WTC11 (cell line): ENCODE data around the gene OR2AT4. TPM values are rescaled to one million over a fixed set of nuclear protein-coding genes. Genes with fewer than 3 reads are reported as not detected.

Source experiments
- ATAC-seq: fragments of 200-7000 bp; cut with Tn5 transposase; 2 replicates; pipeline ENCODE4 v1.10.0; 2021; ENCODE audit warnings: mild to moderate bottlenecking, moderate library complexity
- CTCF ChIA-PET: fragments of 300-600 bp; sonication (Branson Sonifier 250); formaldehyde crosslinking; loops from one replicate; lab custom pipeline; 2021; ENCODE audit warnings: antibody characterized with exemption; lab: Charles Lee
- POLR2A ChIA-PET: fragments of 350-600 bp; sonication (Branson Sonifier 250); formaldehyde crosslinking; loops from one replicate; lab custom pipeline; 2021; ENCODE audit warnings: antibody characterized with exemption; lab: Charles Lee
- DNase-seq: peaks from one replicate; pipeline ENCODE4 v3.0.0; 2021; ENCODE audit warnings: low spot score
- H3K27ac Mint-ChIP-seq: 2 replicates; pipeline ENCODE4 v1.8.0; 2021; ENCODE audit warnings: mixed read lengths
- H3K27me3 Mint-ChIP-seq: 2 replicates; pipeline ENCODE4 v1.8.0; 2021; ENCODE audit warnings: low read depth, mild to moderate bottlenecking, moderate library complexity, mixed read lengths
- H3K36me3 Mint-ChIP-seq: 2 replicates; pipeline ENCODE4 v1.8.0; 2021; ENCODE audit warnings: mixed read lengths
- H3K4me1 Mint-ChIP-seq: 2 replicates; pipeline ENCODE4 v1.8.0; 2022; ENCODE audit warnings: mixed read lengths
- H3K4me3 Mint-ChIP-seq: 2 replicates; pipeline ENCODE4 v1.8.0; 2021; ENCODE audit warnings: mild to moderate bottlenecking, moderate library complexity, mixed read lengths
- H3K9me3 Mint-ChIP-seq: 2 replicates; pipeline ENCODE4 v1.8.0; 2021; ENCODE audit warnings: mixed read lengths
- ARID4B ChIP-seq: sonication (generic); formaldehyde crosslinking; IDR thresholded peaks from 2 replicates; pipeline ENCODE4 v1.8.0; 2023; ENCODE audit warnings: missing genetic modification reagents, mild to moderate bottlenecking, borderline replicate concordance
- ATF3 ChIP-seq: sonication (generic); formaldehyde crosslinking; conservative IDR thresholded peaks from 2 replicates; pipeline ENCODE4 v1.8.1; 2022; ENCODE audit warnings: mild to moderate bottlenecking, missing genetic modification reagents
- CREB1 ChIP-seq: sonication (generic); formaldehyde crosslinking; IDR thresholded peaks from 2 replicates; pipeline ENCODE4 v1.8.0; 2023; ENCODE audit warnings: mild to moderate bottlenecking, missing genetic modification reagents
- E2F1 ChIP-seq: sonication (generic); formaldehyde crosslinking; IDR thresholded peaks from 2 replicates; pipeline ENCODE4 v1.8.0; 2022; ENCODE audit warnings: mild to moderate bottlenecking, missing genetic modification reagents
- FOXJ3 ChIP-seq: sonication (generic); formaldehyde crosslinking; IDR thresholded peaks from 2 replicates; pipeline ENCODE4 v1.9.0; 2021; ENCODE audit warnings: missing genetic modification reagents, mild to moderate bottlenecking, borderline replicate concordance
- IRF2 ChIP-seq: sonication (generic); formaldehyde crosslinking; IDR thresholded peaks from 2 replicates; pipeline ENCODE4 v1.8.0; 2022; ENCODE audit warnings: low read depth, missing genetic modification reagents, borderline replicate concordance
- NR1H2 ChIP-seq: sonication (generic); formaldehyde crosslinking; IDR thresholded peaks from 2 replicates; pipeline ENCODE4 v1.9.0; 2021; ENCODE audit warnings: mild to moderate bottlenecking, moderate library complexity, missing genetic modification reagents
- ZNF263 ChIP-seq: sonication (generic); formaldehyde crosslinking; IDR thresholded peaks from 2 replicates; pipeline ENCODE4 v1.8.1; 2022; ENCODE audit warnings: low read depth, mild to moderate bottlenecking, moderate library complexity, missing genetic modification reagents
- total RNA-seq: library from RNA; stranded (reverse); gene quantifications from 3 replicates; pipeline ENCODE4 v1.2.3, GENCODE V29; 2021
- TF ChIP-seq, protein P1 (sequence below): fragments of 250-450 bp; sonication (Bioruptor Pico); IDR thresholded peaks from 2 replicates; pipeline ENCODE4 v1.9.0; 2021; ENCODE audit warnings: mild to moderate bottlenecking, borderline replicate concordance
- TF ChIP-seq, protein P2 (sequence below): sonication (generic); formaldehyde crosslinking; IDR thresholded peaks from 2 replicates; pipeline ENCODE4 v1.8.0; 2022; ENCODE audit warnings: mild to moderate bottlenecking, missing genetic modification reagents
- TF ChIP-seq, protein P3 (sequence below): sonication (generic); formaldehyde crosslinking; IDR thresholded peaks from 2 replicates; pipeline ENCODE4 v1.8.1; 2022; ENCODE audit warnings: mild to moderate bottlenecking, moderate library complexity, missing genetic modification reagents

OR2AT4 gene
- total RNA-seq, 1 experiment from 2014 or later: not detected

DNA sequence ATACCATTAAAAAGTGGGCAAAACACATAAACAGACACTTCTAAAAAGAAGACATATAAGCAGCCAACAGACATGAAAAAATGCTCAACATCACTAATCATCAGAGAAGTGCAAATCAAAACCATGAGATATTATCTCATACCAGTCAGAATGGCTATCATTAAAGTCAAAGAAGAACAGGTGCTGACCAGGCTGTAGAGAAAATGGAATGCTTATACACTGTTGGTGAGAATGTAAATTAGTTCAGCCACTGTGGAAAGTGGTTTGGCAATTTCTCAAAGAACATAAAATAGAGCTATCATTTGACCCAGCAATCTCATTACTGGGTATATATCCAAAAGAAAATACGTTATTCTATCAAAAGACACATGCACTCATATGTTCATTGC, 13.5 kb downstream of the OR2AT4 start:
- DNase-seq: no peak
- CTCF ChIA-PET: no interaction called here
- Mint-ChIP-seq H3K9me3 (no peaks in the 10 kb centered on the region), H3K4me1 (0 out of 2 replicates have a peak, but pooled peaks cover 3% of the 10 kb centered on the region), H3K4me3 (no peak overlapping the region), H3K27ac (no peak overlapping the region), H3K36me3 (no peaks in the 10 kb centered on the region), H3K27me3 (no peaks in the 10 kb centered on the region)
- TF ChIP-seq, protein P1, sequence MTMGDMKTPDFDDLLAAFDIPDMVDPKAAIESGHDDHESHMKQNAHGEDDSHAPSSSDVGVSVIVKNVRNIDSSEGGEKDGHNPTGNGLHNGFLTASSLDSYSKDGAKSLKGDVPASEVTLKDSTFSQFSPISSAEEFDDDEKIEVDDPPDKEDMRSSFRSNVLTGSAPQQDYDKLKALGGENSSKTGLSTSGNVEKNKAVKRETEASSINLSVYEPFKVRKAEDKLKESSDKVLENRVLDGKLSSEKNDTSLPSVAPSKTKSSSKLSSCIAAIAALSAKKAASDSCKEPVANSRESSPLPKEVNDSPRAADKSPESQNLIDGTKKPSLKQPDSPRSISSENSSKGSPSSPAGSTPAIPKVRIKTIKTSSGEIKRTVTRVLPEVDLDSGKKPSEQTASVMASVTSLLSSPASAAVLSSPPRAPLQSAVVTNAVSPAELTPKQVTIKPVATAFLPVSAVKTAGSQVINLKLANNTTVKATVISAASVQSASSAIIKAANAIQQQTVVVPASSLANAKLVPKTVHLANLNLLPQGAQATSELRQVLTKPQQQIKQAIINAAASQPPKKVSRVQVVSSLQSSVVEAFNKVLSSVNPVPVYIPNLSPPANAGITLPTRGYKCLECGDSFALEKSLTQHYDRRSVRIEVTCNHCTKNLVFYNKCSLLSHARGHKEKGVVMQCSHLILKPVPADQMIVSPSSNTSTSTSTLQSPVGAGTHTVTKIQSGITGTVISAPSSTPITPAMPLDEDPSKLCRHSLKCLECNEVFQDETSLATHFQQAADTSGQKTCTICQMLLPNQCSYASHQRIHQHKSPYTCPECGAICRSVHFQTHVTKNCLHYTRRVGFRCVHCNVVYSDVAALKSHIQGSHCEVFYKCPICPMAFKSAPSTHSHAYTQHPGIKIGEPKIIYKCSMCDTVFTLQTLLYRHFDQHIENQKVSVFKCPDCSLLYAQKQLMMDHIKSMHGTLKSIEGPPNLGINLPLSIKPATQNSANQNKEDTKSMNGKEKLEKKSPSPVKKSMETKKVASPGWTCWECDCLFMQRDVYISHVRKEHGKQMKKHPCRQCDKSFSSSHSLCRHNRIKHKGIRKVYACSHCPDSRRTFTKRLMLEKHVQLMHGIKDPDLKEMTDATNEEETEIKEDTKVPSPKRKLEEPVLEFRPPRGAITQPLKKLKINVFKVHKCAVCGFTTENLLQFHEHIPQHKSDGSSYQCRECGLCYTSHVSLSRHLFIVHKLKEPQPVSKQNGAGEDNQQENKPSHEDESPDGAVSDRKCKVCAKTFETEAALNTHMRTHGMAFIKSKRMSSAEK: no peak
- TF ChIP-seq IRF2 (CRISPR knock-in tag) (no peak), ZNF263 (CRISPR knock-in tag) (no peak), ATF3 (CRISPR knock-in tag) (no peak)
- TF ChIP-seq, protein P2, sequence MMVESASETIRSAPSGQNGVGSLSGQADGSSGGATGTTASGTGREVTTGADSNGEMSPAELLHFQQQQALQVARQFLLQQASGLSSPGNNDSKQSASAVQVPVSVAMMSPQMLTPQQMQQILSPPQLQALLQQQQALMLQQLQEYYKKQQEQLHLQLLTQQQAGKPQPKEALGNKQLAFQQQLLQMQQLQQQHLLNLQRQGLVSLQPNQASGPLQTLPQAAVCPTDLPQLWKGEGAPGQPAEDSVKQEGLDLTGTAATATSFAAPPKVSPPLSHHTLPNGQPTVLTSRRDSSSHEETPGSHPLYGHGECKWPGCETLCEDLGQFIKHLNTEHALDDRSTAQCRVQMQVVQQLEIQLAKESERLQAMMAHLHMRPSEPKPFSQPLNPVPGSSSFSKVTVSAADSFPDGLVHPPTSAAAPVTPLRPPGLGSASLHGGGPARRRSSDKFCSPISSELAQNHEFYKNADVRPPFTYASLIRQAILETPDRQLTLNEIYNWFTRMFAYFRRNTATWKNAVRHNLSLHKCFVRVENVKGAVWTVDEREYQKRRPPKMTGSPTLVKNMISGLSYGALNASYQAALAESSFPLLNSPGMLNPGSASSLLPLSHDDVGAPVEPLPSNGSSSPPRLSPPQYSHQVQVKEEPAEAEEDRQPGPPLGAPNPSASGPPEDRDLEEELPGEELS (CRISPR knock-in tag): no peak
- POLR2A ChIA-PET: no interaction called here
- ATAC-seq: no peak

DNA sequence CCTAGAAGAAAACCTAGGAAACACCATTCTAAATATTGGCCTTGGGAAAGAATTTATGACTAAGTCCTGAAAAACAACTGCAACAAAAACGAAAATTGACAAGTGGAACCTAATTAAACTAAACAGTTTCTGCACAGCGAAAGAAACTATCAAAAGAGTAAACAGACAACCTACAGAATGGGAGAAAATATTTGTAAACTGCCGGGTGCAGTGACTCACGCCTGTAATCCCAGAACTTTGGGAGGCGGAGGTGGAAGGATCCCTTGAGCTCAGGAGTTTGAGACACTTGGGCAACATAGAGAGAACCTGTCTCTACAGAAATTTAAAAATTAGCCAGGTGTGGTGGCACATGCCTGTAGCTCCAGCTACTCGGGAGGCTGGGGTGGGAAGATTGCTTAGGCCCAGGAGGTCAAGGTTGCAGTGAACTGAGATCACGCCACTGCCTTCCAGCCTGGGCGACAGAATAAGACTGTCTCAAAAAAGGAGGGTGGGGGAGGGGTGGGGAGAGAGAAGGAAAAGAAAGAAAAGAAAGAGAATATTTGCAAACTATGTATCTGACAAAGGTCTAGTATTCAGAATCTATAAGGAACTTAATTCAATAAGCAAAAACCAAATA, 14.0 kb downstream of the OR2AT4 start:
- no peak overlapping the region for H3K4me3 Mint-ChIP-seq
- H3K27ac Mint-ChIP-seq: no peak overlapping the region
- ATAC-seq (no peak), DNase-seq (no peak)
- 0 out of 2 replicates have a peak, but pooled peaks cover 3% of the 10 kb centered on the region for H3K4me1 Mint-ChIP-seq
- H3K36me3 Mint-ChIP-seq: no peaks in the 10 kb centered on the region
- CTCF ChIA-PET: no interaction called here
- POLR2A ChIA-PET: no interaction called here
- TF ChIP-seq E2F1 (CRISPR knock-in tag) (no peak), ARID4B (CRISPR knock-in tag) (no peak), ZNF263 (CRISPR knock-in tag) (no peak), CREB1 (CRISPR knock-in tag) (no peak), NR1H2 (CRISPR knock-in tag) (no peak), FOXJ3 (no peak)
- TF ChIP-seq, protein P3, sequence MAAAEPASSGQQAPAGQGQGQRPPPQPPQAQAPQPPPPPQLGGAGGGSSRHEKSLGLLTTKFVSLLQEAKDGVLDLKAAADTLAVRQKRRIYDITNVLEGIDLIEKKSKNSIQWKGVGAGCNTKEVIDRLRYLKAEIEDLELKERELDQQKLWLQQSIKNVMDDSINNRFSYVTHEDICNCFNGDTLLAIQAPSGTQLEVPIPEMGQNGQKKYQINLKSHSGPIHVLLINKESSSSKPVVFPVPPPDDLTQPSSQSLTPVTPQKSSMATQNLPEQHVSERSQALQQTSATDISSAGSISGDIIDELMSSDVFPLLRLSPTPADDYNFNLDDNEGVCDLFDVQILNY (CRISPR knock-in tag): no peak
- H3K9me3 Mint-ChIP-seq: no peaks in the 10 kb centered on the region
- H3K27me3 Mint-ChIP-seq: no peaks in the 10 kb centered on the region
